Upper lobe of left lung (tissue), 6 donors: ENCODE results near the gene AGR2. TPM values are rescaled to one million over a fixed set of nuclear protein-coding genes. Genes with fewer than 3 reads are reported as not detected.
A peak's percentile ranks its signal among the peaks of the same experiment; 100 is the strongest.

Experiments
- ATAC-seq, 2 donors: fragments of 200-7000 bp; cut with Tn5 transposase; one replicate each; pipeline ENCODE4 v1.9.1; 2022; ENCODE audit warnings: mild to moderate bottlenecking in 2 of 2, moderate library complexity in 2 of 2; ENCODE audit not compliant: low FRiP score in 2 of 2
- DNase-seq, 2 donors: peaks; one replicate each; pipeline ENCODE4 v3.0.0-alpha.2; 2019 to 2020
- H3K27ac ChIP-seq, 4 donors: fragments of 200-600 bp; sonication (generic); one replicate each; pipeline ENCODE4 v1.5.1; 2016 to 2019
- H3K27me3 ChIP-seq, 4 donors: fragments of 200-600 bp; sonication (generic); one replicate each; pipeline ENCODE4 v1.5.1; 2017 to 2019
- H3K36me3 ChIP-seq, 4 donors: fragments of 200-600 bp; sonication (generic); one replicate each; pipeline ENCODE4 v1.5.1; 2016 to 2019
- H3K4me1 ChIP-seq, 4 donors: fragments of 200-600 bp; sonication (generic); one replicate each; pipeline ENCODE4 v1.5.1; 2018 to 2019
- H3K4me3 ChIP-seq, 4 donors: fragments of 200-600 bp; sonication (generic); one replicate each; pipeline ENCODE4 v1.5.1; 2017 to 2019; ENCODE audit warnings: mild to moderate bottlenecking in 2 of 4, moderate library complexity in 1 of 4
- H3K9me3 ChIP-seq, 4 donors: fragments of 200-600 bp; sonication (generic); one replicate each; pipeline ENCODE4 v1.5.1; 2018 to 2019
- CTCF ChIP-seq, 6 experiments: fragments of 450-650 bp in 4 of 6; fragments of 200-600 bp in 2 of 6; sonication (generic) in 2 of 6; IDR thresholded peaks; one replicate each; pipeline ENCODE4 v1.5.1; 2016 to 2019; ENCODE audit warnings: antibody characterized with exemption in 6 of 6
- EP300 ChIP-seq, 4 donors: sonication (generic); formaldehyde crosslinking; IDR thresholded peaks; one replicate each; pipeline ENCODE4 v1.5.1; 2017; ENCODE audit warnings: antibody characterized with exemption in 4 of 4, control low read depth in 2 of 4
- POLR2A ChIP-seq, 4 donors: fragments of 450-650 bp; IDR thresholded peaks; one replicate each; pipeline ENCODE4 v1.5.1; 2016 to 2017; ENCODE audit warnings: antibody characterized with exemption in 4 of 4, mild to moderate bottlenecking in 2 of 4
- POLR2AphosphoS5 ChIP-seq, 2 donors: sonication (generic); formaldehyde crosslinking; IDR thresholded peaks; one replicate each; pipeline ENCODE4 v1.5.1; 2017; ENCODE audit warnings: antibody characterized with exemption in 2 of 2
- WGBS, 2 donors: methylation state at CpG; one replicate each; pipeline ENCODE4 v1.1.5; 2017 to 2018; 5-methylcytosine and 5-hydroxymethylcytosine counted together
- total RNA-seq, 6 donors: library from RNA; depleted of rRNA in 4 of 6; stranded (reverse); fragments of >200 nt in 4 of 6; gene quantifications; one replicate each; pipeline versions ENCODE4 v1.1.0 to v1.2.1, GENCODE V29; 2016 to 2021
- donor health status: DM: no; HTN: no; CAD: no; lungs with moderate emphysema.
- donor health status: DM: no; HTN: yes; CAD: no; lungs with severe emphysema.

Gene AGR2
- total RNA-seq, 6 donors from 2014 or later = 6.3 to 126 (median 44.8) TPM

GRCh38 chr7:16758631-16759611 lies 45.9 kb downstream of the AGR2 start:
- no peak for DNase-seq
- no peaks in the 10 kb centered on the region for H3K36me3 ChIP-seq
- H3K4me3 ChIP-seq = no peak overlapping the region
- no peaks in the 10 kb centered on the region for H3K9me3 ChIP-seq
- no peaks in the 10 kb centered on the region for H3K27me3 ChIP-seq
- peaks cover 0 to 12% (median 1%) of the 10 kb centered on the region in 4 donors for H3K4me1 ChIP-seq
- WGBS, 2 donors = 74 to 77% methylated on average over 10 of the region's 10 CpGs
- ATAC-seq = no peak
- TF ChIP-seq EP300 (IDR thresholded peaks at IDR 0.05) = no peak
- TF ChIP-seq POLR2A (IDR thresholded peaks at IDR 0.05) = no peak
- no peak for TF ChIP-seq POLR2AphosphoS5 (IDR thresholded peaks at IDR 0.05)
- TF ChIP-seq CTCF (IDR thresholded peaks at IDR 0.05) = no peak
- no peak overlapping the region for H3K27ac ChIP-seq

- Histone ChIP-seq H3K4me3 (no peak overlapping the region), H3K27ac (no peak overlapping the region), H3K9me3 (no peaks in the 10 kb centered on the region), H3K4me1 (peaks cover 0 to 21% (median 4%) of the 10 kb centered on the region in 4 donors), H3K27me3 (no peaks in the 10 kb centered on the region), H3K36me3 (no peaks in the 10 kb centered on the region)
- ATAC-seq (no peak), DNase-seq (no peak)
- 92 to 93% methylated on average over 6 of the region's 6 CpGs for WGBS, 2 donors
- TF ChIP-seq CTCF (IDR thresholded peaks at IDR 0.05) (no peak), EP300 (IDR thresholded peaks at IDR 0.05) (no peak), POLR2AphosphoS5 (IDR thresholded peaks at IDR 0.05) (no peak), POLR2A (IDR thresholded peaks at IDR 0.05) (no peak)
These were observed 46.8 kb downstream of the AGR2 start for GRCh38 chr7:16758036-16758435.

GRCh38 chr7:16755397-16755796 lies 49.4 kb downstream of the AGR2 start:
- Histone ChIP-seq H3K4me3 (peak overlapping the region in 3 of 4 donors; percentile 61 to 87 (median 80)), H3K4me1 (peaks cover 0 to 23% (median 4%) of the 10 kb centered on the region in 4 donors), H3K9me3 (no peaks in the 10 kb centered on the region), H3K36me3 (no peaks in the 10 kb centered on the region), H3K27me3 (no peaks in the 10 kb centered on the region), H3K27ac (peak overlapping the region in 3 of 4 donors; percentile 77 to 83 (median 78))
- ATAC-seq (peak; percentile 43 to 79), DNase-seq (no peak)
- TF ChIP-seq POLR2AphosphoS5 (IDR thresholded peaks at IDR 0.05) (no peak), EP300 (IDR thresholded peaks at IDR 0.05) (peak in 1 of 4 donors; percentile 22)

GRCh38 chr7:16754856-16755317 lies 49.9 kb downstream of the AGR2 start:
- WGBS, 2 donors = 19 to 28% methylated on average over 6 of the region's 6 CpGs
- Histone ChIP-seq H3K27me3 (no peaks in the 10 kb centered on the region), H3K4me1 (peaks cover 0 to 23% (median 4%) of the 10 kb centered on the region in 4 donors), H3K4me3 (peak overlapping the region; percentile 11 to 87 (median 70)), H3K27ac (peak overlapping the region; percentile 70 to 83 (median 78)), H3K9me3 (no peaks in the 10 kb centered on the region), H3K36me3 (no peaks in the 10 kb centered on the region)
- DNase-seq (no peak), ATAC-seq (peak in 1 of 2 donors; percentile 5)
- no peak for TF ChIP-seq EP300 (IDR thresholded peaks at IDR 0.05)
- no peak for TF ChIP-seq POLR2AphosphoS5 (IDR thresholded peaks at IDR 0.05)
- TF ChIP-seq POLR2A (IDR thresholded peaks at IDR 0.05) = no peak
- no peak for TF ChIP-seq CTCF (IDR thresholded peaks at IDR 0.05)
